GM11168 (cell line): ENCODE results near the gene DNAI1.

ENCODE experiments used
- in situ Hi-C: fragments of 300-500 bp; cut with MboI; formaldehyde crosslinking; loops from one replicate; pipeline ENCODE4 v1.12.0; 2022; ENCODE audit warnings: low sequenced_read_pairs; ENCODE audit not compliant: unreplicated experiment

Gene DNAI1

GRCh38 chr9:34568774-34569173 is 110.2 kb downstream of the DNAI1 start:
- in situ Hi-C loops: no loop called here

- in situ Hi-C loops: no loop called here
These were observed 111.8 kb downstream of the DNAI1 start for GRCh38 chr9:34570376-34570775.
